Lower leg skin (tissue), 4 donors: ENCODE measurements around the gene SCD. TPM values are rescaled to one million over a fixed set of nuclear protein-coding genes. Genes with fewer than 3 reads are reported as not detected.

ENCODE experiments used
- DNase-seq, 2 donors: peaks; one replicate each; pipeline ENCODE4 v3.0.0-alpha.2; 2019; ENCODE audit warnings: low spot score in 2 of 2
- H3K4me3 ChIP-seq: fragments of 200-600 bp; sonication (generic); 2 replicates; pipeline ENCODE4 v1.5.1; 2017; ENCODE audit warnings: mild to moderate bottlenecking, low read depth; ENCODE audit not compliant: poor library complexity, severe bottlenecking
- CTCF ChIP-seq, 3 donors: fragments of 450-650 bp; IDR thresholded peaks; one replicate each; pipeline ENCODE4 v1.5.1; 2016; ENCODE audit warnings: antibody characterized with exemption in 3 of 3, mild to moderate bottlenecking in 3 of 3, moderate library complexity in 2 of 3
- POLR2A ChIP-seq, 2 donors: fragments of 450-650 bp; IDR thresholded peaks; one replicate each; pipeline ENCODE4 v1.6.1; 2016 to 2017; ENCODE audit warnings: antibody characterized with exemption in 2 of 2, mild to moderate bottlenecking in 1 of 2, moderate library complexity in 1 of 2
- WGBS, 2 donors: methylation state at CpG; one replicate each; pipeline ENCODE4 v1.1.5; 2018; 5-methylcytosine and 5-hydroxymethylcytosine counted together
- intact Hi-C: fragments of 100-400 bp; cut with DNase I; formaldehyde crosslinking; loops from one replicate; pipeline ENCODE4 v1.15.0; 2023; ENCODE audit warnings: low total_unique reads
- total RNA-seq, 4 donors: library from RNA; depleted of rRNA; stranded (reverse); fragments of >200 nt; gene quantifications; one replicate each; pipeline ENCODE4 v1.1.0, GENCODE V29; 2016

Gene SCD
- total RNA-seq, 4 donors from 2014 or later: 23.8 to 56.7 (median 32.3) TPM

GRCh38 chr10:100327007-100327717 is 19.9 kb upstream of the SCD start:
- TF ChIP-seq CTCF (IDR thresholded peaks at IDR 0.05) (no peak), POLR2A (IDR thresholded peaks at IDR 0.05) (no peak)
- intact Hi-C loops: no loop called here
- 38 to 39% methylated on average over 8 of the region's 8 CpGs for WGBS, 2 donors
- no peak for DNase-seq
- no peak overlapping the region for H3K4me3 ChIP-seq

DNA sequence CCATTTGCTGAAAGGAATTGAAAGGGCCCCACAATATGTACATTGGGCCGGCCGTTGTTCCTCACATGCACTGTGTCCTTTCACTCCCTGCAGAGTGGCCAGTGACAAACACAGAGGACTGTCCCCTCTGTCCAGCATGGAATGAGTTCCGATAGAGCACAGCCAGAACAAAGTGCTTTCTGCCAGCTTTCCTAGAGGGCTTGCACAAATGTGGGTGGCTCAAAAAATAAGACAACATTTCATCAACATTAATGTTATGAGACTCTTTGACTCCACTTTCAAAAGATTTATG is 19.4 kb upstream of the SCD start:
- DNase-seq: no peak
- TF ChIP-seq CTCF (IDR thresholded peaks at IDR 0.05) (no peak), POLR2A (IDR thresholded peaks at IDR 0.05) (no peak)
- 69 to 80% methylated on average over 3 of the region's 3 CpGs for WGBS, 2 donors
- intact Hi-C loops: no loop called here
- no peak overlapping the region for H3K4me3 ChIP-seq

DNA sequence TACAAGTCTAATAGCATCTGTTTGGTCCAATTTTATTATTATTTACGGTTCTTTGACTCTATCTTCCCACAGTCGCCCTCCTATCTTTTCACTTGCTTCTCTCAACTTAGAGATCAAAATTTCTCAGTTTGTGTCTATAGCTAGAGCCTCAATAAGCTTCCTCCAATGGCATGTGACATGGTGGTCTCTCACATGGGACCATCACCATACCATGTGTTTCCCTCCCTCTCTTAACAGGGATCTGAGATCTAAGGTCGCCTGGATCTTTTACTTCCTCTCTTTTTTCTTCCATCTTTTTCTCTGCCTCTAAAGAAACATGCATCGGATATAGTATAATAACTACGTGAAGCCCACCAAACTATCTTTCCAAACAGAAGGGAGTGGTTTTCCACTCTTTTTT is 18.8 kb upstream of the SCD start:
- intact Hi-C loops: no loop called here
- WGBS, 2 donors: 70 to 76% methylated on average over 5 of the region's 5 CpGs

DNA sequence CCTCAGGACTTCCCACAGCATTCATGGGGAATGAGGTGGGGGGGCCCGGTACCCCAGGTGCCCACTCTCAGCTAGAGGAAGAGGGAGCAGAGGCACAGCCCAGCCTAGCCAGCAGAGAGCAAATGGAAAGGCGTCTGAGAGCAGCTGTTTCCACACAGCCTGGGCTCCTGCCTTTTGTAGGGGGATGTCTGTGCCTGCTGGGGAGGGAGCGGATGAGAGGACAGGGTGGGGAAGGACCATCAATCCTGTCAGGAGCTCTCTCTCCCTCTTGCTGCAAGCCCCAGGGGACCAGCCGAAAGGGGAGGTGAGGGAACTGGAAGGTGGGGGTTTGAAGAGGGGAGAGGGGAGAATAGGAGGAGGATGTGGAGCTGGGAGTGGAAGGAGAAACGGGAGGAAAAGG is 17.0 kb upstream of the SCD start, which contains the start of gene PKD2L1:
Gene PKD2L1 (minus strand): TSS at position 150 of the 400 bp plus-strand sequence. CDS start 125 bp downstream, at position 25.
- no peak for DNase-seq
- no peak within 1 kb of the TSS for H3K4me3 ChIP-seq
- 40 to 54% methylated on average over 5 of the region's 5 CpGs for WGBS, 2 donors
- intact Hi-C loops: loop anchor here (5.0 kb wide), 1 partner anchor 117 kb away; no protein-coding TSS in a partner anchor
- TF ChIP-seq POLR2A (IDR thresholded peaks at IDR 0.05): no peak
- no peak for TF ChIP-seq CTCF (IDR thresholded peaks at IDR 0.05)

More for the DNA sequence above, 18.8 kb upstream of the SCD start:
- H3K4me3 ChIP-seq: no peak overlapping the region
- no peak for DNase-seq
- TF ChIP-seq CTCF (IDR thresholded peaks at IDR 0.05) (no peak), POLR2A (IDR thresholded peaks at IDR 0.05) (no peak)

DNA sequence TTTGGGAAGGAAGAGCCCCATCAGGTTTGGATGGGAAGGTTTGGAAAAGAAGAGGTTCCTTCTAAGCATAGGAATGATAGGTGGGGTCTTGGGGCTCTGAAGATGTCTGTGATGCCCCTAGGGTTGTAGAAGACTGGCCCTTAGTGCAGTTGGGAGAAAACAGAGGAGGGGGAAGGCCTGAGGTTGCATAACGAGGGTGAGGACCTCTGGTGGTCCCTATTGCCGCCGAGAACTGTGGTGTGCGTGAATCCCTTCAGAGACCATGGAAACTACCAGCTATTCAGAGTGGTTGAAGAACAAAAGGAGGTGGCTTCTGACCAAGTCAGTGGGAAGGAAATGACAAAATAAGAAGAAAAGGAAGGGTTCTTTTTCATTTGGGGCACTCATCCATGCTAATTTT is 13.9 kb upstream of the SCD start:
- intact Hi-C loops: loop anchor here (5.0 kb wide), 1 partner anchor 114 kb away; no protein-coding TSS in a partner anchor
- TF ChIP-seq POLR2A (IDR thresholded peaks at IDR 0.05): no peak
- TF ChIP-seq CTCF (IDR thresholded peaks at IDR 0.05): no peak

More for the DNA sequence above, 13.9 kb upstream of the SCD start:
- H3K4me3 ChIP-seq: no peak overlapping the region
- DNase-seq: no peak
- 58 to 64% methylated on average over 4 of the region's 4 CpGs for WGBS, 2 donors
